ENCODE data around the gene KCNH2.

The KCNH2 gene

DNA sequence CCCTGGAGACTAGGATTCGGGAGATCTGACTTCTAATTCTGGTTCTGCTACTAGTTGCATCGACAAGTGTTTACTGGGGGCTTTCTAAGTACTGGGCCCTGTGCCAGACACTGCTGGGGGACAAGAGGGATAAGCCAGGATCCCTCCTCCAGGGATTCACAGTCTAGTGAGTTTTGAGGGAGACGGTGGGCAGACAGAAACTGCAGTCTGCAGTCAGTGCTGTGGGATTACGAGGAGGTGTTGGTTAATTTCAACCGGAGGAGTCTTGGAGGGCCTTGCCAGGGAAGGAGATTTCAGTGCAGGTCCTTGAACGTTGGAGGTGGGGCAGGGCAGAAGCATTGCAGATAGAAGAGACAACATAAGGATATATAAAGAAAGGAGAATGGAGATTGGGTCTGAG, 3.5 kb upstream of the KCNH2 start:
- TF ChIP-seq, protein P1, sequence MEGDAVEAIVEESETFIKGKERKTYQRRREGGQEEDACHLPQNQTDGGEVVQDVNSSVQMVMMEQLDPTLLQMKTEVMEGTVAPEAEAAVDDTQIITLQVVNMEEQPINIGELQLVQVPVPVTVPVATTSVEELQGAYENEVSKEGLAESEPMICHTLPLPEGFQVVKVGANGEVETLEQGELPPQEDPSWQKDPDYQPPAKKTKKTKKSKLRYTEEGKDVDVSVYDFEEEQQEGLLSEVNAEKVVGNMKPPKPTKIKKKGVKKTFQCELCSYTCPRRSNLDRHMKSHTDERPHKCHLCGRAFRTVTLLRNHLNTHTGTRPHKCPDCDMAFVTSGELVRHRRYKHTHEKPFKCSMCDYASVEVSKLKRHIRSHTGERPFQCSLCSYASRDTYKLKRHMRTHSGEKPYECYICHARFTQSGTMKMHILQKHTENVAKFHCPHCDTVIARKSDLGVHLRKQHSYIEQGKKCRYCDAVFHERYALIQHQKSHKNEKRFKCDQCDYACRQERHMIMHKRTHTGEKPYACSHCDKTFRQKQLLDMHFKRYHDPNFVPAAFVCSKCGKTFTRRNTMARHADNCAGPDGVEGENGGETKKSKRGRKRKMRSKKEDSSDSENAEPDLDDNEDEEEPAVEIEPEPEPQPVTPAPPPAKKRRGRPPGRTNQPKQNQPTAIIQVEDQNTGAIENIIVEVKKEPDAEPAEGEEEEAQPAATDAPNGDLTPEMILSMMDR (IDR thresholded peaks at IDR 0.05; ENCODE audit: low read depth, low read length, missing control alignments): no peak
- DNase-seq (ENCODE audit: extremely low read depth, low read depth): no peak
- H3K4me3 ChIP-seq (replicated peaks; ENCODE audit: low read depth, low read length): no peak overlapping the region

DNA sequence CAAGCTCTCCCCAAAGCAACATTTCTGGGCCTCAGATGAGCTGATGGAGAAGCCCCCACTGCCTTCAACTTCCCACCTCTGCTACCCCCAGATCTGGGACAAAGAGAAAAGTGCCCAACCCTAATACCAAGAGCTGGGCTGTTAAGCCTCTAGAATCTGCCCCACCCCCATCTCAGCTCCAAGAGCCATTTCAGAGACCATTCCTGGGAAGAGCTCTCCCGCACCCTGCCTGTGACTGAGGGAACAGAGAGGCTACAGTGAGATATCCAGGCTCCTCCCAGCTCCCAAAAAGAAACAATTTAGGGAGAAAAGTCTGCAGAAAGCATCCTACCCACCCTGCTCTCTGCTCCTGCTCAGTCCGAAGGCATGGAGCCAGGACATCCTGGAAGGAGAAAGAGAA, 2.5 kb upstream of the KCNH2 start:
- TF ChIP-seq, protein P1 (IDR thresholded peaks at IDR 0.05; ENCODE audit: low read depth, low read length, missing control alignments): no peak
- H3K4me3 ChIP-seq (replicated peaks; ENCODE audit: low read depth, low read length): no peak overlapping the region
- no peak for DNase-seq (ENCODE audit: extremely low read depth, low read depth)

DNA sequence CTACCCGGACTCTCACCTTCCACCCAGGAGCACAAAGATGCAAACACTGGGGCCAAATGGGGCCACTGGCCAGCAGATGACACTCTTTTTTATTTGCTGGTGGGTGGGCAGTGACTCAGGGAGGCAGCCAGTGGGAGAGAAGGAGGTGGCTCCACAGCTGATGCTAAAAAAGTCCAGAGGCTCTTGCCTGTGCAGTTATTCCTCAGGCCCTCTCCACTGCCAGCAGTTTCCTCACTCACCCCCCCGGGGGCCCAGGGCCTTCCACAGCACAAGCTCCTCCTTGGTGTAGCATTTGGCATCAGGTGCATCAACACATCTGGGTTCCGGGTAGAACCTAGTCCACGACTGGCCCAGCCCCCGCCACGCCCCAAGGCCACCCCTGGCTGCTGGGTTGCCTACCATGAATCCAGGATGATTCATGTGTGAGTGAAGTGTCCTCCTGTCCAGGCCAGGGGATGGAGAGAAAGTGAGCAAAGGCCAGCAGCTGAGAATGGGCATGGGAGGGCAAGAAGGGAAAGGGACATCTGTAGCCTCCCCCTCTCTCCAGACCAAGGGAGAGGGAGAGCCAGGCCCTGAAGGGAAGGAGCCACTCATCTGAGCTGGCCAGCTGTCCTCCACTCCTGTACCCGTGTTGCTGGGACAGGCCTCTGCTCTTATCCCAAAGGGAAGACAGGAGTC, 1.7 kb upstream of the KCNH2 start:
- no peak overlapping the region for H3K4me3 ChIP-seq (replicated peaks; ENCODE audit: low read depth, low read length)
- no peak for DNase-seq (ENCODE audit: extremely low read depth, low read depth)
- TF ChIP-seq, protein P1 (IDR thresholded peaks at IDR 0.05; ENCODE audit: low read depth, low read length, missing control alignments): no peak

DNA sequence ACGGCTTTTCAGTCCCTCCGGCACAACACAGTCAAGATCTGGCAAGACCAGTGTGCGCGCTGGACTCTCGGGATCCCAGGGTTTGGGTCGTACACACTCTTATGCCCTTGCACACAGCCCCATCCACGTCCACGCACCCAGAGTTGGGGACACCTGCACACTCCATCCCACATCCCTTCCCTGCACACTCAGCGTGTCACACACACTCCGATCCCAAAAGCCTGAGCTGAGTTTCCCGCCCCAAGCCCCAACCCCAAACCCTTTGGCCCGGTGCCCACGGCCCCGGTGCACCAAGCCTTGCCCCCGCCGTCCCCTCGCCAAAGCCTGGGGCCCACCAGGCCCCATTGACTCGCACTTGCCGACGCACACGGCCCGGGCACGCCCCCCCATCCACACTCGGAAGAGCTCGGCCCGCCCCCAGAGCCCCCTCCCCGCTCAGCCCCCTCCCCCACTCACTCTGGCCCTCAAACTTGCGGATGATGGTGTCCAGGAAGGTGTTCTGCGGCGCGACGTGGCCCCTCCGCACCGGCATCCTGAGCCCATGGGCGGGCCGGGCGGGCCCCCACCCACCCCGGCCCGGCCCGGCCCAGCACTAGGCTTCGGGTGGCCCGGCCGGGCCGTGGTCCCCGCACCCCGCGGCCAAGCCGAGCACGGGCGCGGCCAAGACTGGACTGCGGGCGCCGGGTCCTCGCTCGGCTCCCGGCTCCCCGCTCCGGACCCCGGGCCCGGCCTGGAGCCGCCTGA, 567 bp downstream of the KCNH2 start:
- DNase-seq (ENCODE audit: extremely low read depth, low read depth): no peak
- TF ChIP-seq, protein P1 (IDR thresholded peaks at IDR 0.05; ENCODE audit: low read depth, low read length, missing control alignments): no peak
- H3K4me3 ChIP-seq (replicated peaks; ENCODE audit: low read depth, low read length): no peak overlapping the region

DNA sequence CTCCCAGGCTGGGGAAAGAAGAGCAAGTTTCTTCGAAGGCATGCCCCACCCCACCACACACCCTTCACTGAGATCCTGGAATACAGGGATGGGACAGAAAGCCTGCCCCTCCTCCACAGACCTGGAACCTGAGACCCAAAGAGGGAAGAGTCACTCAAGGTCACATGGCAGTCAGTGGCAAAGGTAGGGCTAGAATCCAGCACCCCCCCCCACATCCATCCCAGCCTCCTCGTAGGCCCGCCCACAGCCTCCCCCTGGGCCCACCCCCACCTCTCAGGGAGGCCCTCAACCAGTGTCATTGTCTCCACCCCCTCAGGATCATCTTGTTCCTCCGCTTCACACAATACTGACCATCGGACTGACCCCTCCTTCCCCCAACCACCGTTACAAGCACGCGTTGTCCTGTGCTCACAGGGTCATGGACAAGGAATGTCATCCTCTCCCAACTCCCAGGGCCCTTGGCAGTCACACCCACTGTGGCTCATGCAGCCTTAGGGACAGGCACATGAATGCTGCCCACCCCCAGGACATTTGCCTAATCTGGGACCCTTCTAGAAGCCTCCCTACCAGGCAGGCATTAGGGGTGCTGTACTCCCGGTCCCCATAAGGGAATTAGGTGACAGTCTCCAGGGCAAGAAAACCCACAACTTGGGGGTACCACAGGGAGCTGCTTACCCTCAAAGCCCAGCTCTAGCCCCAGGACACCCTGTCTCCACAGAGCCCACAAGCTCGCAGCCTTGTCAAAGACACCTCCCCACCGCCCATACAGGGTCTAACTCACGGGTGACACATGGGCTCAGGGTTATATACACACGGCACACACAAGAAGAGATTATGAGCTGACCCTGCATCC, 1.4 kb downstream of the KCNH2 start:
- DNase-seq (ENCODE audit: extremely low read depth, low read depth): no peak
- TF ChIP-seq, protein P1 (IDR thresholded peaks at IDR 0.05; ENCODE audit: low read depth, low read length, missing control alignments): no peak
- H3K4me3 ChIP-seq (replicated peaks; ENCODE audit: low read depth, low read length): no peak overlapping the region

DNA sequence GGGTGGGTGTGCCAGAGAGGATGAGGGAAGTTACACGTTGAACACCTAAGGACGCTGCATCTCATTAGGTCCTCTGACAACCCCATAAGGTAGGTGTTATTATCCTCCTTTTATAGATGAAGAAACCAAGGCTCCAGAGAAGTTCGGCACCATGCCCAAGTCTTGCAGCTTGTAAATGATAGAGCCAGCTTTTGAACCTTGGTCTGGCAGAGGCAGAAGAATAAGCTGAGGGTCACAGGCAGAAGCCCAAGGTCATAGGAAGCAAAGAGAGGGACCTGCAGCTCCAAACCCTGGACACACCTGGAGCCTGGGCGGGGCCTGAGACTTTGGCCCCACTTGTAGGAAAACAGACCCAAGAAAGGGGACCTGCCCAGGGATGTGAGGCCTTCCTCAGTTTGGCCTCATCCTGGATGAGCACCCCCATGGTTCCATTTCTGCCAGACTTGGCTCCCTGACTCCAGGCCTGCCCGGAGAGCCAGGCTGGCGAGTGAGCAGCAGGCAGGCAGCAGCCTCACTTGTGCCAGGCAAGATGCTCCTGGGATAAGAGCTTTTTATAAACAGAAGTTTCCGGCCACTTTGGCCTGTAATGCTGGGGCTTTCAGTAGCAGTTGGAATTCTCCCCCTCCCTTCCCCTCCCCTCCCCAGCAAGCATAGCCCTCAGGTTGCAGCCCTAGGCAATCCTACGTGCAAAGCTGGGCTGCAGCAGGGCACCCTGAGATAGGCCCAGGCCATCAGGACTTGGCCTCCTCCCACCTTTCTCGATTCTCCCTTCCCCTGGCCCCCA, 2.4 kb downstream of the KCNH2 start:
- H3K4me3 ChIP-seq (replicated peaks; ENCODE audit: low read depth, low read length): no peak overlapping the region
- no peak for DNase-seq (ENCODE audit: extremely low read depth, low read depth)
- TF ChIP-seq, protein P1 (IDR thresholded peaks at IDR 0.05; ENCODE audit: low read depth, low read length, missing control alignments): no peak

Data from HFF-Myc (cell line).